Anterior cingulate cortex (tissue), 58 donors: ENCODE results near the gene RNF212.

Experiments
- DNase-seq, 58 donors: peaks; one replicate each; lab custom pipeline; 2025; lab: John Stamatoyannopoulos, UW

RNF212 gene

DNA sequence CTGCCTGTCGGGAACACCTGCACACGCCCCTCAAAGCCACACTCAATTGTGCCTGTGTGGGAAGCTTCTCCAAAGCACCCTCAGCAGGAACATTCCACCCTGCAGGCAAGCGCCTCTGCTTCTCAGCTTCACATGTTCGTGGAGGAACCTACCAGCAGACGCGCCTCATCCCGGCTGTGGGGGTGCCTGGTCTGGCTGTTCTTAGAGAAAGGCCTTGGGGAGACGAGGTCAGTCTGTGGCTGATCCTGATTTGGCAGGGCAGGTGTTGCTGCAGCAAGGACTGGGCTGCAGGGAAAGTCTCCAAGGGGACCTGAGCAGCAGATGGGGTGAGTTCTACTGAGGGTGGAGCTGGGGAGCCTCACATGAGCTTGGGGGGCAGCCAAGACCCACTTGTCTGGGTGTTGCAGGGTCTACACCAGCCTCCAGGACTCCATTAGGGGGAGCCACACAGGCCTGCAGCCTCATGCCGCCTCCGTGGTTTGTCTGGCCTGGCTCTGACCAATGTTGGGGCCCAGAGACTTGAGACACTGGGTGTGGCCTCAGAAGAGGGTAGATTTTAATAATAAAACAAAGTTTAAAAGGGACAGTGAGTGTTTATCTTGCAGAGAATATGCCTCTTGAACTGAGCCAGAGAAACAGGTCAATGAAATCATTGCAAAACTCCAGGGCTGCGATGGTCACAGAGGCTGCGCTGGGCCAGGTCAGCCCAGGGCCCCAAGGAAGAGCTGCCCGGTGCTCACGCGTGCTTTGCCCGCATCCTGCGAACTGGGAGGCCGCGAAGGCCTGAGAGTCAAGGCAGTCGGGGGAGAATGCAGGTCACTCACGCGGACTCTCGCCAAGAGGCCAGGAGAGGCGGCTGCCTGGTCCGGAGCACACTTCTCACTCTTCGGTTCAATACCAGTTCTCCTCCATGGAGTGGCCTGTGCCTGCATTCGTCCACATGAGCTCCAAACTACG, 21.1 kb downstream of the RNF212 start:
- DNase-seq = no peak

DNA sequence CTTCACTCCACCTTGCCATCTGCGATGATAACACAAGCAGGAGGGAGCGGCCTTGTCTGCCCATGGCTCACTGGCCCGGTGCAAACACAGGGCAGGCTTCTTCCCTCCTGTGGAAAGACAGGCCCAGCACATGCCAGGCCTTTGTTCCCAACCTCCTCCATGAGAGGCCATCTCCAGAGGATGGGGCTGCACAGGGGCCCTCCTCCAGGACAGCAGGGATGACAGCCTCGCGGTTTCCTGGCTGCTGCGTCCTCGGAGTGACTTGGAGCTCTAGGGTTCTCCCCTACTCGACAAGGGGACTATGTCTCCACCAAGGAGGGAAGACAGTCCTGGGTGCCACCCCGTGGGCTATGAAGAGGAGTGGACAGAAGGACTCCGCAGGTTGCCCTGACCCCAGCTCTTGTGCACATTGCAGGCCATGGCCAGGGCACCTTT, 21.8 kb downstream of the RNF212 start:
- no peak for DNase-seq

DNA sequence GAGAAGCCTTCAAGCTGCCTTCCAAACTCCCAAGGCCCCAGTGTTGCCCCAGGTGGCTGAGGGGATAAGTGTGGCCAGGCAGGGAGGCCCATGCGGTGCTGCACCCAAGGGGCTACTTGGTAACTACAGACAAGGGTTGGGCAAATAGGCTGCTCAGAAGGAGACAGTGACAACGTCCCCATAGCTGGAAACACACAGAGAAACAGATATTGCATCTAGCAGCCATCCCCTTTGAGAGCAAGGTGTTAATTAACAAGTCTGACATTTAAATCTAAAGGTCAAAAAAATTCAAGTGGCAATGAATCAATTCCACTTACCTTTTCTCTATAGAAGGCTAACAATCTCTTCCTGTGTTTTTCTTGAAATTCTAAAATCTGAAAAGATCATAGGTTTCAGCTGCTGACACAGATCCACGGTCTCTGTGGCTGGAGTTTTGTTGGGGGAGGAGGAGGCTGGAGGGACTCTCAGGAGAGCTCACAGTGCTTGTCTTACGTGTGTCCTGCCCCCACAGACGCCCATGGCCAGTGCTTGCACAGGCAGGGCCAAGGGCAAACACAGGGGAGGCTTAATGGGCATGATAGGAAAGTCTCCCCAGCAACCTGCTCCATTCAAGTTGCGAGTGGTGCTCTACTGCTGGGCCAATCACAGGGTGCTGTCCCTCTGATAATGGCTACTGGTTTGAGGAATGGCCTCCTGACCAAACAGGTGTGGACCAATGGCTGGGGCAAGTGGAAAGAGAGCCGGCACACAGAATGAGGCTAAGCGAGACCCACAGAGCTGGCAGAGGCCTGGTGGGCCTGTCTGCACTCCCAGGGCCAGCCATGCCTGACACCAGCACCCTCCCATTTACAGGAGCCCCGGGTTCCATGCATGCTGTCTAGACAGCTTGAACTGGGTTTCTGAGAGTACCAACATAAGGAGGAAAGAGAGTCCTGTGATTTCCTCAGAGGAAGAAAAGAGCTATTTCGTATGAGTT, 22.6 kb downstream of the RNF212 start:
- DNase-seq = no peak

DNA sequence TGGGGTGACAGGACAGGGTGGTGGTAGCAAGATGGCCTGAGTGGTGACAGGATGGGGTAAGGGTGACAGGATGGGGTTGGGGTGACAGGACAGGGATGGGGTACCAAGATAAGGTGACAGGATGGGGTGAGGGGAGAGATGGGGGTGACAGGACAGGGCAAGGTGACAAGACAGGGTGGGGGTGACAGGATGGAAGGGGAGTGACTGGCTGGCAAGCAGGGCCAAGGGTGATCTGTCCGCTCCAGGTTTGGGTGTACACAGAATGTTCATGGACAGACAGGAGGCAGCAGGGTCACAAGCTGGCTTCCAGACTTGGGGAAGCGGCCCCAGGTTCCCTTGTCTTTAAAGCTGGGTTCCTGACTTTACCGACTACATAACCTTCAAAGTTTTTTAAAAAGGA, 23.3 kb downstream of the RNF212 start:
- DNase-seq = no peak

DNA sequence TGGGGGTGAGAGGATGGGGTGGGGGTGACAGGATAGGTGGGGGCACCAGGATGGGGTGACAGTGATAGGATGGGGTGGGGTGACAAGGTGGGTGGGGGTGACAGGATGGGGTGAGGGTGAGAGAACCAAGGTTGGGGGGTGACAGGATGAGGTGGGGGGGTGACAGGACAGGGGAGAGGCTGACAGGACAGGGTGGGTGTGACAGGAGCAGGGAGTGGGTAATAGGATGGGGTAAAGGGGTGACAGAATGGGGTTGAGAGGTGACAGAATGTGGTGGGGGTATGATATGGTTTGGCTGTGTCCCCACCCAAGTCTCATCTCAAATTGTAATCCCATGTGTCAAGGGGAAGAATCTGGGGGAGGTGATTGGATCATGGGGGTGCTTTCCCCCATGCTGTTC, 26.0 kb downstream of the RNF212 start:
- DNase-seq = no peak

DNA sequence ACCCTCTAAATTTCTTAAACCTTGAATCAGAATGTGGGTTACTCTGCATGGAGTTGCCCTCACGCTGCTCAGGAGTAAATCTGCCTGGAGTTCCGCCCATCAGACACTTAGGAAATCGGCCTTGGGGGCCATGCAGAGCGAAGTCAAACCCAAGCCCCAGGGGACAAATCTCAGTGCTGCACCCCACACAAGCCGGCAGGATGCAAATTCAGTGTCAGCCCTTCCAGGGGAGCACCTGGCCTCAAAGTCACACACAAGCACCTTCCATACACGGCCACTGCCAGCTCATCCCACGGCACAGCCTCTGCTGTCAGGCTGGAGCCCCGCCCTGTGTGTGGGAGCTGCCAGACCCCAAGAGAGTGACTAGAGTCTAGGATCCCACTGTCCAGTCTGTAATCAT, 27.4 kb downstream of the RNF212 start:
- DNase-seq = no peak

DNA sequence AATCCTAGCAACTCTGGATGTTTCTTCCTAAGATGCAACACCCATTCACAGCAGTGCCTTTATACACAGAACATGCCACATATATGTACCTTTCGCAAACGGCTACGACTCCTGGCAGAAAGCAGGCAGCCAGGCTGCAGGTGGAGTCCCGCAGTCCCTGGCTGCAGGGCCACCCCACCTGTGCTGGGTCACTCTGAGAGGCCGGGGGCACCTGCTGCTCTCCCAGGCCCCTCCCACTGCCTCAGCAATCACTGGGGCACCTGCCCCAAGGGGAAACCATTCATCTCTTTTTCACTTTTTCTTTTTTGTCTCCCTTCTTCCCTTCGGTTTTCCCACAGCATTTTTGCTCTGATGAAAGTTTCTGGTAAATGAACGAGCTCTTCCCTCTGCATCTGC, 28.0 kb downstream of the RNF212 start:
- no peak for DNase-seq

DNA sequence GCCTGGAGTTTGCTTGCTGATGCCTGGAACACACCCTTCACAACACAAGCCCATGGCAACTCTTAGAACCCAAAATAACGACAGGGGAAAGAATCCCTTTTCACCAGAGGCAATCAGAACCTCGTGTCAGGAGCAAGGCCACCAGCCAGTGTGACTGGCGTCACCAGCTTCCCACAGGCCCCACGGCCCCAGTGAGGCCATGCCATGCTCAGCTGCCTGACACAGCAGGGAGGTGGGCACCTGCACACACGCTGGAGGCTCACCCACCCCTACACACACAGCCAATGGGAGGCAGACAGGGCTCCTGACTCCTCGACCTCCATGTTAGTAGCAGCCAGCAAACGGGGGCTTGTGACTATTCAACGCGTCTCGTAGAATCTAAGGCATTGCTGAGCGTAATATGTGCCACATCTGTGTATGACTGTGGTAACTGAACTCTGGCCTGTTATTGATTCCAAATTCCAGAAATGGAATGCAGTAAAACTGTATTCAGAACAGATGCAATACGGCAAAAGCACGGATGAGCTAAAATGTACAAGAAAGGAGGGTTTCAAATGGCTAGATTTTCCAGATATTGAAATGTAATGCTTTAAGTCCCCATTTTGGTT, 28.5 kb downstream of the RNF212 start:
- DNase-seq = no peak

DNA sequence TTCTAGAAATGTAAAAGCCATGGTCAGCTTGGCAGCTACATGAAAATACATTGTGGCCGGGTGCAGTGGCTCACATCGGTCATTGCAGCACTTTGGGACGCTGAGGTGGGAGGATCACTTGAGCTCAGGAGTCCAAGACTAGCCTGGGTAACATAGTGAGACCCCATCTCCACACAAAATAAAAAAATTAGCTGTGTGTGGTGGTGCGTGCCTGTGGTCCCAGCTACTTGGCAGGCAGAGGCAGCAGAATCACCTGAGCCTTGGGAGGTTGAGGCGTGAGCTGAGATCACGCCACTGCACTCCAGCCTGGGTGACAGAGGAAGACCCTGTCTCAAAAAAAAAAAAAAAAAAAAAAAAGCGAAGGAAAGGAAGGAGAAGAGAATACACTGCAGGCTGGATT, 29.0 kb downstream of the RNF212 start:
- no peak for DNase-seq

DNA sequence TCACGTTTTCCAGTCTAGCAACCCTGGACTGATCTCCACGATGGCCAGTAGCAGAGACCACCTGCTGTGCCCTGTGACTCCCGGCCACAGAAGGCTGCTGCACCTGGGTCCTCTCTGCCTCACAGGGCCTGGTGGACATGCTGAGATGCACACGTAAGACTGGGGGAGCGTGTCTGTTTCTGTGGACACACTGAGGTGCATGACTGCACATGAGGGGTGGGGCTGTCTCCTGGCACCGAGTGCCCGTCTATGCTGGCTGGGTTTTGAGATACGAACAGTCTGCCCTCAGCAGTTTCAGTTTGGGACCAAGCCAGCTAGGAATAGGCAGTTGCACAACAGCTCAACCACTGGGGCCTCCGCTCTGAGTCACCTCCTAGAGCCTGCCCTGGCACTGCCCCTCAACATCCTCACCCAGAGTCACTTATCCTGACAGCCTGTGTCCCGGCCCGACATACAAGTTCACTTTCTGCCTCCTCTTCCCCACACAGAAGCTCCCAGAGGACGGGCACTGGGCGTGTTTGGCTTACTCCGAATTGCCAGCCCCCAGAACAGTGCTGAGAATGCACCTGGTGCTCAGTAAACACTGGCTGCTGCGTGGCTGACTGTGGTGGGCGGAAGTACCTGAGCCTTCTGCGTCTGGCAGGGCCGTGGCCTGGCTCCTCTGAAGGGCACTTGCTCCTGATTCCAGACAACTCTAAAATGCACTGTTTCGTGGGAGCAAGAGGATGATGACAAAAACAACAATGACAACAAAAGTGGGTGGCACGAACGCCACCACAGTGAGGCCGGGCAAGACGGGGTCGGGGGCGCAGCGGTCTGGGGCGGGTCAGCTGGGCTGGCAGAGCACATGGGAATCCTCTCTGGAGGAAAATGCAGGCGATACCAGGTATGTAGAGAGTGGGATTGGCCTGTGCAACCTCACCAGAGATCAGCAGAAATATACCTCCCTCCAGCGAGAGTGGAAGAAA, 30.9 kb downstream of the RNF212 start:
- DNase-seq = peak in 1 of 58 donors; percentile 36

DNA sequence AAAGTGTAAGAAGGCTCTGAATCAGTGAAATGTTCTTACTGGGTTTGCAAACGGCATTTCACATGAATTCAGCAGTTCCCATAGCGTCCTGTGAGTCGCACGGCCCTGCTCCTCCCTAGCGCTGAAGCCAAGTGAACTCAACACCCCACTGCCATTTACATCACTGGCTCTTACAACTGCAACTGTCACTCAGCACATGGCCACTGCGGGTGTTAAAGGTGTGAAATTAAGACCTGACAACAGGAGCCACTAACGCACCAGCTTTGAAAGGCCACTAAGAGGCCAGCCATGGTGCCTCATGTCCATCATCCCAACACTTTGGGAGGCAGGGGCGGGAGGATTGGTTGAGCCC, 31.7 kb downstream of the RNF212 start:
- DNase-seq = no peak

DNA sequence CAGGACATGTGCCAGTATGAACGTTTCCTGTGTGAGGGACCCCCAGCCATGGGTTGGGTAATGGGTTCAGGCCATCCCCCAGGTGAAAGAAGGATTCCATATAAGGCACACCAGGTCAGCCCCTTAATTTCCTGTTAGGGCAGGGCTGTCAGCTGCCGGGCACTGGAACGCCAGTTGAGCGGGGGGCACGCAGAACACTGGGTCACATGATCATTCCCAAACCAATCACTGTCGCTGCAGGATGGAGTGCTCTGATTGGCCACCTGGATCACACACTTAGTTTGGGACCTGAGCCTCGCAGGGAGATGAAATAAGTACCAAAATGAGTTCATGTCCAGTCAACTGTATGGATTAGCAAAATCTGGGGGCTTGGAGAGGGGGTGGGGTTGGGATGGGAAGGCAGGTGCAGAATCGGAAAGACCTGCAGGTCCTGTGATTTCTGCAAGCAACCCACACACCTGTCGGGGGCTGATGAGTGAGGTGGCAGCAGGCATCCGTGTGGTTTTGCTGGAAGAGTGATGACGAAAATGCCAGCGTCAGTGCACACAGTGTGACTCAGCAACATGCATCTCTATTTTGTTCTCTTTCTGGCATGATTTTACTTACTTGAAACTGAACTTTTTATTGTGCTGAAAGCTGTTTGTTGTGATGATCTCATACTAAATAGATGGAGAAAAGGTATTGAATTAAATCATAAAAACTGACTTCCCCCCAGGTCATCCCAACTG, 32.2 kb downstream of the RNF212 start:
- peak in 1 of 58 donors; percentile 61 for DNase-seq

DNA sequence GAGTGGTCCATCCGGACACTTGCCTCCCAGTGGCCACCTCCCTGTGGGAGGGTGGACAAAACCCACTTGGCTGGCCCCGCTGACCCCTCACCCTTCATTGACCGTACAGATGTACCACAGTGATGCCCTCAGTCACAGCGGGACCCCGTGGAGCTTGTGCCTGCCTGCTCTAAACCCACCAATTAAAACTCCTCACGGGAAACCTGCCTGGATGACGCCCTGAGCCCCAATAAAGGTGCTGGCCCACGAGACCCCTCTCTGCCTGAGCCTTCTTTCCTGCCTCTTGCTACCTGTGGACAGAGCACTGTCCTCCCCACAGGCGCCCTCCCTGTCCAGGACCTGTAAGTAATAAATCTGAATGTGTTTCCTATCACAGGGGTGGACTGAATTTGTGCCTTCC, 32.9 kb downstream of the RNF212 start:
- DNase-seq = no peak

DNA sequence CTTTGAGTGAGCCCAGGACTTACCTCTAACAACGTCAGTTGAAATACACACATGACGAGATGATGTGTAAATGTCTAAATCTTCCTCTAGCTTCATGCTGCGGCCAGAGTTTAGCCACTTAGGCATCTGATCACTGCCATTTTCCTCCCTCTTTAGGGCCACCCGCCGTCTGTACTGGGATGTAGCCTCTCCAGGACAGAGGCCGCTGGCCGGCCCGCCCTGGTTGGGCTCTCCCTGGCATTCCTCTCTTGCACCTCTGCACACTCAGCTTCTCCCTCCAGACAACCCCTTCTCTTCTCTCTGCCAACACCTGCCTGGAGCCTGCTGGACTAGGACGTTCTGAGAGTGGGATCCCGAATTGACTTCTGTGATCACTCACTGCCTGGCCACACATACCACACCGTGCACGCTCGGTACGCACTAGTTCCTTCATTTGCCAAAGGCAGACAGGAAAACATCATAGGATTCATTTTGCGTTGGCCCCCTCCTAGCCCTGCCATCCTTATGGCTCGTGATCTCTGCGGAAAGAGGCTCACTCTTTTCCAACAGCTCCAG, 33.6 kb downstream of the RNF212 start:
- DNase-seq = no peak

DNA sequence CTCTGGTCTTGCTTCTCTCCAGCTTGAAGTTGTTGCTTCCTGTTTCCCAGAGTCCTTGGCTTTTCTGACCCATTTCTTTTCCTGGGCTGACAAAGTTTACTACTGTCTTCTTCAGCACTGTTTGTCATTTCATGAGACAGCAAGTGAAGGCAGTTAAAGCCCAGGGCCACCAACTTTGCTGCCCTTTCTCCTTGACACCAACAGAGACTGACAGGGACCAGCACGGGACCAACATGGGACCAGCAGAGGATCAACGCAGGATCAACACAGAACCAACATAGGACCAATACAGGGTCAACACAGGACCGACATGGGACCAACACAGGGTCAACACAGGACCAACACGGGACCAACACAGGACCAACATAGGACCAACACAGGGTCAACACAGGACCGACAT, 34.9 kb downstream of the RNF212 start:
- no peak for DNase-seq

DNA sequence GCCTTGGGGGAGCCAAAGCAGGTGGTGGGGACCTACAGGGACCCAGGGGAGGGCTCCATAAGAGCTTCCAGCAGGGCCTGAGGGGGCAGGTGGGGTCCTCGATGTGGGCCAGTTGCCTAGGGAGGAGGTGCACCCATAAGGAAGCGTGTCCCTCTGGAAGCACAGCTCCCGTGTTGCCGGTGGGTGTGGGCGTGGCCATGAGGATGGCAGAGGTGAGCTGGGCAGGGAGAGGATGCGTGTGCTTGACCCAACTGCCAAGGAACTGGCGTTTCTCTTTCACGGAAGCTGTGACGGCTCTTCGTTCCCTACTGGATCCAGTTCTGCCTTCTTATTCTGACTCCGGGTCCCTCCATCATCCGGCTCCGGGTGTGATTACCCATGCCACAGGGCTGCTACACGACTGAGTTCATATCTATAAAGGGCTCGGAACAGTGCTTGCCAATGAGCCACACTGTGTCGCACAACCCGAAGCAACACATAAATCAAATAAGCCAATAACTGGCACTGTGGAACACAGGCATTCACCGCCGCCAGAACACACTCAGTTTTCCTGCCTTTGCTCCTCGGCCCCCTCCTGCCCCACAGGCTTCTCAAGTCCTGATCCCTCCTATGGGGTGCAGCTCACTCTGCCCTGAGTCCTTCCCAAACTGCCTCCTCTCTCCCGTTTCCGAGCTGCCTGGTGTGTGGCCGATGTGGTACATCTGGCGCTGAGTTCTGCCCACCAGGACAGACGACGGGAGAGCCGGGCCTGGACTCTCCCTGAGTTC, 35.5 kb downstream of the RNF212 start:
- no peak for DNase-seq

DNA sequence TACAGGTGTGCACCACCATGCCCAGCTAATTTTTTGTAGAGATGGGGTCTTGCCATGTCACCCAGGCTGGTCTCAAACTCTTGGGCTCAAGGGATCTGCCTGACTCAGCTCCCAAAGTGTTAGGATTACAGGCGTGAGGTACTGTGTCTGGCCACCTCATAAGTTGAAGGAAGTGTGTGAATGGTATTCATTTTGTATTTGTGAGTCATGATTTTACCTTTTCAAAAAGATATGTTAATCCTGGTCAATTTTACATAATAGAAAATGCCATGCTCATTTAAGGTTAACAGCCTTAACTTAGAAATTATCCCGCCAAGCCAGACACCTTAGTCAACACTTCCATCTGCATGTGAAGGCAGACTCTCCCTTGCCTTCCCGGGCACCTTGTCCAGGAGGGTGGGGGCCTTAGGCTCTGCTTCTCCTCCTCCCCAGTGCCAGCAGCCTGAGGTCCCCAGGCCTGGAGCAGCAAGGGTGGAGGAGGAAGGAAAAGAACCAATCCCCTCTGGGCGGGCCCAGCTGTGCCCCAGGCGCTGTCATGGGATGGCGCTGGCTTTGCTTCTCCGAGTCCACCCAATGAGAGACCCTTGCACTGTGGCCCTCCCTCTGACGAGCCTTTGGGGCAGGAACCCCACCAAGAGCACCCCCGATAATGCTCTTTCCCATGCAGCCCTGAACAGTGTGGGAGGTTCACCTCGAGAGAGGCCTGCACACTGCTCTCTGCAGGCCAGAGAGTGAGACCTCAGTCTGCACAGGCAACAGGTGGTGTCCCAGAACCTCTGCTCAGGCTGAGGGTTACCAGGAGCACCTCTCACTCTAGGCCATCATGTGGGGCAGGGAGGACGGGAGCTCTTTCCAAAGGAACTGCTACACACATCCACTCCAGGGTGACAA, 37.3 kb downstream of the RNF212 start:
- no peak for DNase-seq
